Progenitor cell of endocrine pancreas (in vitro differentiated cells): Measurements from ENCODE around the gene RFT1. TPM values are rescaled to one million over a fixed set of nuclear protein-coding genes. Genes with fewer than 3 reads are reported as not detected.

Experiments
- DNase-seq: peaks from one replicate; pipeline ENCODE4 v3.0.0; 2021; ENCODE audit warnings: low spot score; ENCODE audit not compliant: unreplicated experiment
- H3K27ac Mint-ChIP-seq: 2 replicates; pipeline ENCODE4 v1.8.0; 2021; ENCODE audit warnings: mild to moderate bottlenecking, moderate library complexity, mixed read lengths
- H3K27me3 Mint-ChIP-seq: 2 replicates; pipeline ENCODE4 v1.8.0; 2021; ENCODE audit warnings: mixed read lengths
- H3K36me3 Mint-ChIP-seq: 2 replicates; pipeline ENCODE4 v1.8.0; 2022; ENCODE audit warnings: mixed read lengths; ENCODE audit not compliant: insufficient read depth
- H3K4me1 Mint-ChIP-seq: 2 replicates; pipeline ENCODE4 v1.8.0; 2021; ENCODE audit warnings: low read depth, mixed read lengths
- H3K4me3 Mint-ChIP-seq: 2 replicates; pipeline ENCODE4 v1.8.0; 2021; ENCODE audit warnings: low read depth, mild to moderate bottlenecking, moderate library complexity, mixed read lengths
- H3K9me3 Mint-ChIP-seq: 2 replicates; pipeline ENCODE4 v1.8.0; 2021; ENCODE audit warnings: low read depth, mixed read lengths
- CTCF ChIP-seq: fragments of 200-600 bp; sonication (generic); IDR thresholded peaks from one replicate; pipeline ENCODE4 v1.5.0; 2021; ENCODE audit warnings: antibody characterized with exemption, mild to moderate bottlenecking; ENCODE audit not compliant: unreplicated experiment
- total RNA-seq: library from RNA; stranded (reverse); gene quantifications from 2 replicates; pipeline ENCODE4 v1.2.1, GENCODE V29; 2021

Gene RFT1
- total RNA-seq, 1 donor from 2014 or later, result 22.5 TPM

DNA sequence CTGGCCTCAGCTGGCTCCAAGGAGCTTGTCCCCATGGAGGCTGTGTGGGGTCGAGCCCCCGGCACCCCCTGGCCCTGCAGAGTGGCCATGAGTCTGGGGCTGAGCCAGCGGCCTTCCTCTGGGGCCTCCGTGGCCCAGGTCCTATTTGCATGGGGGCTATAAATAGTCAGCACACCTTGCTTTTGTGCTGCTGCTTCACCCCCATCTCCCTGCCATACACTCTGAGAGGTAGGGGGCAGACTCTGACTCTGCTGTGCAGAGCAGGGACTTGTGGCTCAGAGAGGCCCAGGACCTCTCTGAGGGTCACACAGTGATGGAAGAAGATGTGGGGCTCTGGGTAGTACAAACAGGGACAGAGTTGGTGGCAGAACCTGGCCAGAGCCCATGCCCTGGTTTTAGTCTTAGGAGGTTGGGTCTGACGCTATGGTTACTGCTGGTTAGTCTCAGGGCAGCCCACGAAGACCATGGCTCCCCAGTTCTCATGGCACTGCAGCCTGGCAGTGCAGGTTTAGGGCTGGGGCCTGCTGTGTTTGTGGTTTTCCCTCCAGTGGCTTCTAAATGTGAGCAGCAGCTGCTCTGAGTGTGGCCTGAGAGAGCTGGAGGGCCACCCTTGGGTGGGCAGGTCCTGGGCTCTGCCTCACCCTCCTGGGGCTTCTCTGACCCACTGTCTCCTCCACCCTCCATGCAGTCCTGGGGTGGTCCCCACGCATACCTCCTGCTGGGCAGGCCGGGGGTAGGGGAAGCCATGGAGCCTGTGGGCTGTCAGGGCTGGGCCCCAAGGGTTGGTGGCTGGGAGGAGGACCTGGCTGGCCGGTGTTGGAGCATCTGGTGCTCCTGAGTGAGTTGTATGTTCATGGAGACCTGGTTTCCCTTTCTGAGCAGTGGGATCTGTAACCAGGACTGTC is 44.4 kb upstream of the RFT1 start:
- peaks cover 5% of the 10 kb centered on the region for H3K36me3 Mint-ChIP-seq
- H3K9me3 Mint-ChIP-seq, result no peaks in the 10 kb centered on the region
- no peak overlapping the region for H3K27ac Mint-ChIP-seq
- no peaks in the 10 kb centered on the region for H3K27me3 Mint-ChIP-seq
- no peak for DNase-seq
- TF ChIP-seq CTCF, result no peak
- peaks cover 15% of the 10 kb centered on the region for H3K4me1 Mint-ChIP-seq
- H3K4me3 Mint-ChIP-seq, result no peak overlapping the region

DNA sequence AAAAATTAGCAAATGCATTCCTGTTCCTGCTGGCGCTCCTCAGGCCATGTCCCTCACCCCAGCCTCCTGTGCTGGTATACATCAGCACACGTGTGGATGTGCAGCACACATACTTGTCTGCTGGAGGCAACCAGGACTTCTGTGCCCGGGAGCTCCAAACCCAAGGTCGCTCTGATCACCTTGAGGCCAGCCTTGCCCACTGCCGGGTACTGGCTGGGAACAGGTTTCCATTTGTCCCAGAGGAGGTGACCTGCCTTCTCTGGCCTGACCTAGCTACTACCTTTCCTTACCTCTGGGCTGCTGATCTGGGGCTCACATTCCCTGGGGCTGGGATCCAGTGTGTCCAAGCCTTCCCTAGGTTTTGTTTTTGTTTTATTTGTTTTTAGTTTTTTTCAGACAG is 42.9 kb upstream of the RFT1 start:
- no peak overlapping the region for H3K27ac Mint-ChIP-seq
- no peak for TF ChIP-seq CTCF

GRCh38 chr3:53171827-53172505 is 41.7 kb upstream of the RFT1 start:
- H3K9me3 Mint-ChIP-seq, result no peaks in the 10 kb centered on the region
- H3K4me1 Mint-ChIP-seq, result peaks cover 28% of the 10 kb centered on the region
- H3K27ac Mint-ChIP-seq, result peak overlapping the region; percentile 74
- H3K36me3 Mint-ChIP-seq, result peaks cover 2% of the 10 kb centered on the region
- no peaks in the 10 kb centered on the region for H3K27me3 Mint-ChIP-seq
- H3K4me3 Mint-ChIP-seq, result no peak overlapping the region
- DNase-seq, result no peak
- no peak for TF ChIP-seq CTCF

More for the DNA sequence above, 42.9 kb upstream of the RFT1 start:
- DNase-seq, result no peak
- Mint-ChIP-seq H3K36me3 (peaks cover 2% of the 10 kb centered on the region), H3K9me3 (no peaks in the 10 kb centered on the region), H3K27me3 (no peaks in the 10 kb centered on the region), H3K4me3 (no peak overlapping the region), H3K4me1 (peaks cover 25% of the 10 kb centered on the region)

GRCh38 chr3:53171064-53171418 is 40.8 kb upstream of the RFT1 start:
- H3K27ac Mint-ChIP-seq, result peak overlapping the region; percentile 46
- DNase-seq, result no peak

More at GRCh38 chr3:53171064-53171418, 40.8 kb upstream of the RFT1 start:
- Mint-ChIP-seq H3K4me1 (peaks cover 28% of the 10 kb centered on the region), H3K9me3 (no peaks in the 10 kb centered on the region), H3K4me3 (no peak overlapping the region), H3K36me3 (peaks cover 2% of the 10 kb centered on the region), H3K27me3 (no peaks in the 10 kb centered on the region)
- TF ChIP-seq CTCF, result no peak
